OCI-LY7 (cell line): ENCODE results near the gene PLEKHM3. TPM values are rescaled to one million over a fixed set of nuclear protein-coding genes. Genes with fewer than 3 reads are reported as not detected.

ENCODE experiments used
- BruUV-seq: library from RNA; stranded (reverse); fragments of 400-500 nt; replicated peaks from 2 replicates; lab custom pipeline; 2021; lab: Mats Ljungman, UMichigan
- CTCF ChIA-PET: fragments of 300-600 bp; sonication (Branson Sonifier 250); formaldehyde crosslinking; loops from one replicate; lab custom pipeline; 2022; ENCODE audit warnings: antibody characterized with exemption; ENCODE audit not compliant: unreplicated experiment; lab: Charles Lee
- POLR2A ChIA-PET: fragments of 300-600 bp; sonication (Branson Sonifier 250); formaldehyde crosslinking; loops from one replicate; lab custom pipeline; 2022; ENCODE audit warnings: antibody characterized with exemption; lab: Charles Lee
- DNase-seq: peaks from one replicate; pipeline ENCODE4 v3.0.0-alpha.2; 2015; ENCODE audit warnings: low spot score
- H2AFZ ChIP-seq: fragments of 200-600 bp; sonication (generic), shearing (Covaris generic); 2 replicates; pipeline ENCODE4 v1.6.1; 2014; ENCODE audit warnings: mild to moderate bottlenecking, antibody characterized with exemption, low read length, moderate library complexity
- H3K27ac ChIP-seq: fragments of 200-600 bp; sonication (generic); 2 replicates; pipeline ENCODE4 v1.5.1; 2014; ENCODE audit warnings: mixed run types, low read depth, mild to moderate bottlenecking, moderate library complexity, low read length, inconsistent platforms; ENCODE audit not compliant: poor library complexity, severe bottlenecking
- H3K36me3 ChIP-seq: fragments of 200-600 bp; sonication (generic); 2 replicates; pipeline ENCODE4 v1.6.1; 2014; ENCODE audit warnings: mild to moderate bottlenecking, antibody characterized with exemption, low read length, moderate library complexity, mixed read lengths; ENCODE audit not compliant: insufficient read depth
- H3K4me1 ChIP-seq: fragments of 200-600 bp; sonication (generic); 2 replicates; pipeline ENCODE4 v1.5.1; 2014; ENCODE audit warnings: mild to moderate bottlenecking, low read length; ENCODE audit not compliant: insufficient read depth, poor library complexity, severe bottlenecking
- H3K4me2 ChIP-seq: fragments of 200-600 bp; sonication (generic); 2 replicates; pipeline ENCODE4 v1.6.1; 2014; ENCODE audit warnings: mild to moderate bottlenecking, low read length
- H3K4me3 ChIP-seq: fragments of 200-600 bp; sonication (generic); 2 replicates; pipeline ENCODE4 v1.5.1; 2014; ENCODE audit warnings: mild to moderate bottlenecking, low read depth, low read length; ENCODE audit not compliant: poor library complexity, severe bottlenecking
- H3K79me2 ChIP-seq: fragments of 200-600 bp; sonication (generic); 2 replicates; pipeline ENCODE4 v1.6.1; 2016; ENCODE audit warnings: low read depth, mild to moderate bottlenecking, low read length, moderate library complexity, mixed read lengths; ENCODE audit not compliant: insufficient read depth
- H3K9me2 ChIP-seq: fragments of 200-600 bp; sonication (generic); 2 replicates; pipeline ENCODE4 v1.6.1; 2016; ENCODE audit warnings: mild to moderate bottlenecking, low read length, mixed read lengths; ENCODE audit not compliant: insufficient read depth
- H3K9me3 ChIP-seq: fragments of 200-600 bp; sonication (generic); 2 replicates; pipeline ENCODE4 v1.6.1; 2014; ENCODE audit warnings: mild to moderate bottlenecking, mixed run types, low read length, mixed read lengths
- H4K20me1 ChIP-seq: fragments of 200-600 bp; sonication (generic); 2 replicates; pipeline ENCODE4 v1.6.1; 2014; ENCODE audit warnings: mild to moderate bottlenecking, antibody characterized with exemption, low read length, moderate library complexity, mixed read lengths; ENCODE audit not compliant: insufficient read depth
- EZH2phosphoT487 ChIP-seq: fragments of 200-600 bp; sonication (generic); IDR thresholded peaks from 2 replicates; pipeline ENCODE4 v1.6.1; 2018; ENCODE audit warnings: low read depth, borderline replicate concordance, mild to moderate bottlenecking, mixed run types, antibody characterized with exemption, low read length, moderate library complexity, mixed read lengths
- intact Hi-C: fragments of 100-400 bp; cut with micrococcal nuclease; formaldehyde crosslinking; loops from one replicate; pipeline ENCODE4 v1.10.0; 2022; ENCODE audit not compliant: unreplicated experiment
- total RNA-seq, 2 experiments: library from RNA; depleted of rRNA in 1 of 2; stranded (reverse); fragments of >200 nt in 1 of 2; shearing (Covaris generic) in 1 of 2; gene quantifications; 2 replicates each; pipeline ENCODE4 v1.2.3, GENCODE V29; 2014 to 2022
- TF ChIP-seq, protein P1 (sequence below): fragments of 200-600 bp; sonication (generic); conservative IDR thresholded peaks from 2 replicates; pipeline ENCODE4 v1.5.1; 2014; ENCODE audit warnings: mild to moderate bottlenecking, antibody characterized with exemption, low read length, moderate library complexity, mixed read lengths

The PLEKHM3 gene
- total RNA-seq, 2 experiments from 2014 or later, result 3.7 to 6.3 TPM

- POLR2A ChIA-PET, result interaction anchor here (0.8 to 1.1 kb wide), 2 partner anchors 21 to 25 kb away, joined by 3 read pairs; no protein-coding TSS in a partner anchor
- intact Hi-C loops, result no loop called here
These were observed 132.5 kb downstream of the PLEKHM3 start for GRCh38 chr2:207892716-207893402.

GRCh38 chr2:207891086-207891844, 134.1 kb downstream of the PLEKHM3 start:
- H3K36me3 ChIP-seq, result no peaks in the 10 kb centered on the region
- no peak overlapping the region for H3K4me3 ChIP-seq
- H3K9me2 ChIP-seq, result no peaks in the 10 kb centered on the region
- H3K4me1 ChIP-seq, result no peaks in the 10 kb centered on the region
- H3K9me3 ChIP-seq, result no peaks in the 10 kb centered on the region
- no peaks in the 10 kb centered on the region for H4K20me1 ChIP-seq
- CTCF ChIA-PET, result no interaction called here
- no TSS peak for BruUV-seq
- POLR2A ChIA-PET, result no interaction called here
- H2AFZ ChIP-seq, result no peak overlapping the region
- no peaks in the 10 kb centered on the region for H3K79me2 ChIP-seq
- H3K27ac ChIP-seq, result no peak overlapping the region
- DNase-seq, result no peak
- TF ChIP-seq, protein P1, sequence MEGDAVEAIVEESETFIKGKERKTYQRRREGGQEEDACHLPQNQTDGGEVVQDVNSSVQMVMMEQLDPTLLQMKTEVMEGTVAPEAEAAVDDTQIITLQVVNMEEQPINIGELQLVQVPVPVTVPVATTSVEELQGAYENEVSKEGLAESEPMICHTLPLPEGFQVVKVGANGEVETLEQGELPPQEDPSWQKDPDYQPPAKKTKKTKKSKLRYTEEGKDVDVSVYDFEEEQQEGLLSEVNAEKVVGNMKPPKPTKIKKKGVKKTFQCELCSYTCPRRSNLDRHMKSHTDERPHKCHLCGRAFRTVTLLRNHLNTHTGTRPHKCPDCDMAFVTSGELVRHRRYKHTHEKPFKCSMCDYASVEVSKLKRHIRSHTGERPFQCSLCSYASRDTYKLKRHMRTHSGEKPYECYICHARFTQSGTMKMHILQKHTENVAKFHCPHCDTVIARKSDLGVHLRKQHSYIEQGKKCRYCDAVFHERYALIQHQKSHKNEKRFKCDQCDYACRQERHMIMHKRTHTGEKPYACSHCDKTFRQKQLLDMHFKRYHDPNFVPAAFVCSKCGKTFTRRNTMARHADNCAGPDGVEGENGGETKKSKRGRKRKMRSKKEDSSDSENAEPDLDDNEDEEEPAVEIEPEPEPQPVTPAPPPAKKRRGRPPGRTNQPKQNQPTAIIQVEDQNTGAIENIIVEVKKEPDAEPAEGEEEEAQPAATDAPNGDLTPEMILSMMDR, result no peak
- TF ChIP-seq EZH2phosphoT487, result no peak
- intact Hi-C loops, result no loop called here
- H3K4me2 ChIP-seq, result no peak overlapping the region

More at GRCh38 chr2:207892716-207893402, 132.5 kb downstream of the PLEKHM3 start:
- H3K36me3 ChIP-seq, result no peaks in the 10 kb centered on the region
- H3K9me3 ChIP-seq, result no peaks in the 10 kb centered on the region
- H3K9me2 ChIP-seq, result no peaks in the 10 kb centered on the region
- H2AFZ ChIP-seq, result no peak overlapping the region
- no peaks in the 10 kb centered on the region for H3K79me2 ChIP-seq
- no peaks in the 10 kb centered on the region for H4K20me1 ChIP-seq
- H3K4me3 ChIP-seq, result no peak overlapping the region
- no peaks in the 10 kb centered on the region for H3K4me1 ChIP-seq
- no TSS peak for BruUV-seq
- no peak overlapping the region for H3K4me2 ChIP-seq
- CTCF ChIA-PET, result no interaction called here
- TF ChIP-seq, protein P1, result no peak
- TF ChIP-seq EZH2phosphoT487, result no peak
- no peak for DNase-seq
- no peak overlapping the region for H3K27ac ChIP-seq
